NCI-H226 (cell line): Measurements from ENCODE around the gene CCDC12.
A peak's percentile ranks its signal among the peaks of the same experiment; 100 is the strongest.

Experiments used
- DNase-seq: peaks from one replicate; pipeline ENCODE4 v3.0.0-alpha.2; 2015

The CCDC12 gene

DNA sequence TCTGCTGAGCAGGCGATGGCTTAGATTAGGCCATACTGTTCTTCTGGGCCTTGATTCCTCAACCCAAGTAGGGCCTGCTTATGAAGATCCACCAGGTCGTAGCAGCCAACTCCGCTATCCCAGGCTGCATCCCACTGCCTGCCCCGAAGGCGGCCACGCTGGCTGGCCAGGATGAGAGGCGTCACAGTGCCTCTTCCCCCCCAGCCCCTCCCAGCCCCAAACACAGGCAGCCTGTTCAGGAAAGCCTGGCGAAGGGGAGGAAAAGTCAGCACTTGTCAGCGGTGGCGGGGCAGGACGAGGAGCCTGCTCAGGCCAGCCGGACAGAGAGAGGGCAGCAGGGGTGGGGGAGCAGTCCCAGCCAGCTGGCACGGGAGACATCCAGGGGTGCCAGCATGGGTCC is 87.8 kb downstream of the CCDC12 start:
- DNase-seq: no peak

DNA sequence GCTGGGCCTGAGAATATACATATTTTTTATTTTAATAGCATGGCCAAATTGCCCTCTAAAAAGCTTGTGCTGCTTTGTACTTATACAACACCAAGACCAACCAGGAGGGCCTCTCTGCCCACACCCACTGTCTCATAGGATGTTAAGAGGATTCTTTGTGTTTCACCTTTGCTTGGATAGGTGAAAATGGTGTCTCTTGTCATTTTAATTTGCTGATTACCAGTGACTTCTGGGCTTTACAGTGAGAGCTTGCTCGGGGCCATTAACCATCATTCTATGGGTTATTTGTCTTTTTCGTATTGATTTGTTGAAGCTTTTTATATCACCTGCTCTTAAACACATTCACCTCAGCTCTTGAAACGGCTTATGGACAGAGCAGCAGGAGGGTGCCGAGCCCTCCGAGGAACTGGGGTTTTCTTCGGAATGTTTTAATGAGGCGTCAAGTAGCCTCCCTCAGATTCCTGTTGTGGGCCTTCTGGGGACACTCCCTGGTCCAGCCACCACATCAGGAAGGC is 88.5 kb downstream of the CCDC12 start:
- no peak for DNase-seq

DNA sequence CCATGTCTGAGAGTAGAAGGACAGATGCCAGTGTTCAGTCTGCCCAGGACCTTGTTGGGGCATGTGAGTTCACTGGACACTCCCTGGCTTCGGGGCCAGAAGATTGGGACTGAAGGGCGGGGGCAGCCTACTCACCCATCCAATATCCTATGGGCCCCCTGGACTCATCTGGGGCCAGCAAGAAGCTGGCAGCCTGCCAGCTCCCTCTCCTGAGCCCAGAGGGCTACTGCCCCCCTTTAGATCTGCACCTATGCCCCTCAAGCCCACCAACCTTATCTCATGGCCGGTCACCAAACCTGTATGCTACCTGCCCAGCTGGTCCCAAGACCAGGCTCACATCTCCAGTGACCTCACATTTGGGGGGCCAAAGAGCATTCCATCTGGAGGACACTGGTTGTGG is 90.9 kb downstream of the CCDC12 start:
- DNase-seq: no peak

DNA sequence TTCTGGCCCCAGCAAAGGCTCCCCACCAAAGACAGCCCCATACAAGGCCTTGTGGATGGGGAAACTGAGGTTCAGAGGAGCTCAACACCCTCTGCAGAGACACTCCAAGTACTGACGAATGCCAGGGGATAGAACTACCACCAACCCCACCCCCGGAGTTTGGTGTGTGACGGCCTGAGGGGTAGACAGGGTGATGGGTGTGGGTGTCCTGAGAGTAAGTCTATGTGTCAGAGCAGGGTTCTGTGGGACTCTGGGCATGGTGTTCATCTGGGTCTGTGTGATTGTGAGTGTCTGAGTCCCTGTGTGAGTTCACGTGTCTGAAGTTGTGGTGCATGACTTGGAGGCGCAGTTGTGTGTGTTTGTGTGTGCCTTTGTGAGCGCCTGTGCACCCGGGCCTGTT is 91.6 kb downstream of the CCDC12 start:
- no peak for DNase-seq

DNA sequence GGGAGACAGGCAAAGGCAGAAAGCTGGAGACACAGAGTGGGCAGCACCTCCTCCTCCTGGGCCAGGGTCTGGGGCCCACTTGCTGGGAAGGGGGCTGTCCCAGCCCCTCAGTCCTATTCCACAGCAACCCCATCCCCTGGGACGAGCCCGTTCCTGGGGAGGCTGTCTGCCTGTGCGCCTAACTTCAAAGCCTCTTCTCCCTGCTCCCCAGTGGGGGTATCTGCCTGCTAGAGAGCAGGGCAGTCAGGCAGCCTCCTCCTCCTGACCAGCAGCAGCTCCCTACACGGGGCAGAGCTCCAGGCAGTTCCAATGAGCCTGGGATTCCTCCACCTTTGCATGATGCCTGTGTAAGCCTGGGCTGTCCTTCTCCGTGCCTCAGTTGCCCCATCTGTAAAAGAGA is 92.1 kb downstream of the CCDC12 start:
- DNase-seq: no peak

DNA sequence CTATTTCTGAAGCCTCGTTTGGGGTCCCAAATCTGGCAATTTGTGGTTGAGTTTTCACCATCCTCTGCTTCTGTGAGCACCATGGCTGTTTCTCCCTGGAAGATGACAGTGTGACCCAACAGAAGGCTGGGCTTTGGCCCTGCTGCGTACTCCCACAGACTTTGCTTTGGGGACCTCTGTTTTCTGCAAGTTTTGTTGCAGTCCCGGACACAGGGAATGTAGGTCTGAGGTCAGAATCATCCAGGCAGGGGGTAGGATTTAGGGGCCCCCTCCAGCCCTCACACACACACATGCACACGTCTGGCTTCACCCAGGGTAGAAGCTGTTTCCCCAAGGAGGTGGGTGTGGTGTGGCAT is 92.7 kb downstream of the CCDC12 start:
- no peak for DNase-seq

DNA sequence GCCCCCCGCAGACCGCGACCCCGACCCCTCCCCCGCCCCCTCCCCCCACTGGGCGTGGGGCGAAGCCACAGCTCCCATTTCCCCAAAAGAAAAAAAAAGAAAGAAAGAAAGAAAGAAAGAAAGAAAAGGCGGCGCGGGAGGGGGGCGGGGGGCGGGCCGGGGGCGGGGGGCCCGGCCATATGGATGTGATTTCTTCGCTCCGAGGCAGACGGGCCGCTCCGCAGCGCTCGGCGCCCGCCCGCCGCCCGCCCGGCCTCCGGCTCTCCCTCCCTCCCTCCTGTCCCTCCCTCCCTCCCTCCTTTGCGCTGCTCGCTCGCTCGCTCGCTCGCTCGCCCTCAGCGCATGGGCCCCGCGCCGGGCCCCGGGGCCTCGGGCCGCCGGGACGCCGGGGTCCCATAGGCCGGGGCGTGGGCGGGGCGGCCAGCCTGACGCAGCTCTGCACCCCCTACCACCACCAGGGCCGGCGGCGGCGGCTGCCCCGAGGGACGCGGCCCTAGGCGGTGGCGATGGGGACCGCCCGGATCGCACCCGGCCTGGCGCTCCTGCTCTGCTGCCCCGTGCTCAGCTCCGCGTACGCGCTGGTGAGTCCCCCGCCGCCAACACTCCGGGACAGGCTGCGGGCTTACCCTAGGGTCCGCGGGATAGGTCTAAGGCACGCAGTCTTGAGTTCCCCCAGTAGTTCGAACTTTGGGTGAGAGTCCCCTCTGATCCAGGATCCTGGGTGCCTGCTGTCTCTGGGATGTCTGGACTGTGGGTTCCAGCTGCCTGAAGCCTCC is 93.3 kb downstream of the CCDC12 start:
- DNase-seq: no peak

DNA sequence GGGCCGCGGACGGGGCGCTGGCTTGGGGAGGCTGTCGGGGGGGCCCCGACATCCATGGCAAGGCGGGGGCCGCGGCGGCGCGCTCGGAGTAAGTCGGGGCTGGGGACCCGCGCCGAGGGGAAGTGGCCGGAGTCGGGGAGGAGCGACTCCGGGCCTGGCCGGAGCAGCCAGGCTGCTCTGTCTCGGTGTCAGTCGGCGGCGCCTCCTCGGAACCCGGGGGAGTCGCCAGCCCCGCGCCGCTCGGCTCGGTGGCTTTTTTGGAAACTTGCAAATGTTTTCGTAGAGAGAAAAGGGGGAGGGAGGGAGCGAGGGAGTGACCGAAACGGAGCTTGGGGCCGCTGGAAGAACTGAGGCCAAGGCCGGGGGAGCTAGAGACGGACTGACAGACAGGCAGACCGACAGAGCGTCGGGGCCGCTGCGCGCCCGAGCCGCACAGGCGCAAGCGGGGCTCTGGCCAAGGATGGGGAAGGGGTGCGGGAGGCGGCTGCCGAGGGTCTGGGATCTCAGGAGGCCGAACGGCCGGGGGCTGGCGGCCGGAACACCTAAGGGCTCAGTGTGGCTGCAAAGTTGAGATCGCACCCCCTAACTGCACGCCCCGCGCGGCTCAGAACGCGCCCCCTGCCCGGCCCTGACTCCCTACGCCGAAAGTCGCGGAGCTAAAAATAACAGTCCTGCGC is 94.0 kb downstream of the CCDC12 start:
- no peak for DNase-seq

DNA sequence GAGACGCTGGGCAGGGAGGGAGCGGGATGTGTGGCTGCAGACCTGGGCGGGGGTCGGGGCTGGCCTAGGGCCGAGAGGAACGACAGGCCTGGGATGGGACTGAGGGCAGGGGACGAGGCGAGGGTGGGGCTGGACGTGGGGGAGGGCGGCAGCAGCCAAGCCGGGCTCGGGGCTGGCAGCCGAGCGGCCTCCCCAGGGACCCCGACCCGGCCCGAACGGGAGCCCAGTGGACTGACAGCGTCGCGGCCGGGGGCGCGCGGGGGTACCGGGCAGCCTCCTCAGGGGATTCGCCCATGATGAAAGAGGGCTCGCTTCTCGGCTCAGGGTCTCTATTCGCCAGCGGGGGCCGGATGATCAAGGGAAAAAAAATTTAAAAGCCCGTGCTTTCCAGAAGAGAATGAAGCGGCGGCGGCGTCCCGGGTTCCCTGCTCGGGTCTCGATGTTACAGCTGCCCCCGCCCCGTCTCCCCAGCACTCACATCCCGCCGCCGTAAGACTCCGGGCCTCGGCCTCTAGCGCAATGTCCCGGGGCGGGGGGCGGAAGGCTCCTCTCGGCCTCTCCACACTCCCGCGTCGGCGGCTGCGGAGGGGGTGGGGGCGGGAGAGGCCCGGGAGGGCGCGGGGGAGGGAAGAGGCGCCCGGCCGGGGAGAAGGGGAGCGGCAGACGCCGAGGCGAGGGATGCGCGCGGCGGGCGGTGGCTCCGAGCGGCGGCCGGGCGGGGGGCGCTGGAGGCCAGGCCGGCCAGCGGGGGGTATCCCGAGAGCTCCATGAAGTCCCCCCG is 94.8 kb downstream of the CCDC12 start:
- no peak for DNase-seq

DNA sequence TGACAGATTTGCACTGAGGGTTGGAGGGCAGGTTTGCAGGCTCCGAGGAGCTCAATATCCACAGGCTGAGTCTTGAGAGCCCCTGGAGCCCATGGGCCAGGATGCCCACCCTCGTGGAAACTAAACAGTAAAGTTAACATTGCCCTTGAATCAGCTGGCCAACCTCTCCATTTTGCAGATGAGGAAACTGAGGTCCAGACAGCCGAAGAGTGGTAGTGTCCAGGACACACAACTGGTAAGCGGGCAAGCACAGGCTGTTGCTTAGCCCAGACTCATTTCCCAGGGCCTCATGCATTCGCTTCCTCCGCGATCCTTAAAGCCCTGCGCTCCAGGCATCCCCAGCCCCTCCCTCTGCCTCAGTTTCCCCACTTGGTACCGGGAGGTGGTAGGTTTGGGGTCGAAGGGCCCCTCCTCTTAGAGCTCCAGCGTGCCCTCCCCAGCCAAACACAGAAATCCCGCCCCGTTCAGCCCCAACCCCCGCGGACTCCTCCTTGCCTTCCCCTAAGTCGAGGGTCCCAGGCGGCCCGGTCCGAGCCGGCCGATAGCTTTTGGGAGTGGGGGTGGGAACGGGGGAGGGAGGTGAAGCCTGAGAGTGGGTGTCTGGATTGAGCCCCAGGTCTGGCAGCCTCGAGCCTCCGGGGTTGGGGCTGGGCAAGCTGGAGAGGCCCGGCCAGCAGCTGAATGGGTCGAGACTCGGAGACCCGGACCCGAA is 95.5 kb downstream of the CCDC12 start:
- DNase-seq: no peak

DNA sequence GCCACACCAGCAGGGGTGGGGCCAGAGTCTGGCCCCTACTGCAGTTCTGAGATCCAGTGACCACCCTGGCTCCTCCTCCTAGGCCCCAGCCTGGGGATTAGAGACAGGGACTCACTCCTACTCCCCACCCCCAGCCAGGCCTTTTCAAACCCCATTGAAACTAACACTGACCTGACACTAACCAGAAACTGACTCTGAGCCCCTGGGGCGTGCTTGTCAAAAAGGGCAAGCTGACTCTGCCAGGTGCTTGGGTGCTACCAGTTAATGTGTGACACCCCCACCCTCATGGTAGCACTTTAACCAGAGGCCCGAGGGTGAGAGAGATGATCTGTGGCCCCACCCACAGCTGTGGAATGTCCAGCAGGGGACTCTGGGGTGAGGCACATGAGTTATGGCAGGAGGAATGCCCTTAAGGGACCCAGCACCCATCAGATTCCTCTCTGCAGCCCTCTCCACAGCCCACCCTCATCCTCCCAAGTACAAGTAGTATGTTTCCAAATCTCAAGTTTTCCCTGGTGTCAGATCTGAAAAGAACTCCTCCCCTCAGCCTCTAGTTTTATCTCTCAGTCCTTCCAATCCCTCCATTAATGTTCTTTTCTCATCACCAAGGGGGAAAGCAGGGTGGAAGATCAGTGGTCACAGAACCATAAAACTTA is 97.6 kb downstream of the CCDC12 start:
- DNase-seq: no peak

DNA sequence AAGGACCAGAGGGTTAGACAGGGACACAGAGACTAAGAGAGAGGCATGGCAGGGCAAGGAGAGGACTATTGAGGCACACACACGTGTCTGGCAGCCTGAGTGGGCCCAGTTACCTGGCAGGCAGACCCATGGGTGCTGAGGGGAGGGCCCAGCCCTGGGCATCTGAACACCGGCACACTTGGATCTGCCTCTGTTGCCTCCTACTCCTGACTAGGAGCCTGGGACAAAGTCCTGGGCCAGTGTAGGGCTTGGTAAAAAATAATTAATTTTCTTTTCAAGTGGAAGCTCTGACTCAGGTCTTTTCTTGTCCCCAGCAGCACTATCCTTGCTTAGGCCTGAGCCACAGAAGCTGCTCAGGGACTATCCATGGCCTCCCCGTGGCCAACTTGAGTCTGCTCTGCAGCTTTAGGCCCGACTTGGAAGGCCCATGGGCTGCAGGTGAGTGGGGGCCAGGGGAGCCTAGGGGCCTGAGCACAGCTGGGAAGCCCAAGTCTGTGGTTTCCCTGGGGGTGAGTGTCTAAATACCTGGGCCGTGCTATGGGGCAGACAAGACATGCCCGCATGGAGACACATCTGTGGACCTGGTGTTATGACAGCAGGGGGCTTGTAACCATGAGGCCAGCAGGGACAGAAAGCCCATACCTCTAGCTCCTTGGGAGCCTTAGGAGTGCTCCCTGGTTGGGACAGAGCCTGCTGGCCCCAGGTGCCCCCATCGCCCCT is 99.0 kb downstream of the CCDC12 start, which contains the start of gene PTH1R:
Gene PTH1R (plus strand): TSS at position 316 of the 720 bp plus-strand sequence. CDS start 5,839 bp downstream, outside the sequence.
- no peak for DNase-seq

DNA sequence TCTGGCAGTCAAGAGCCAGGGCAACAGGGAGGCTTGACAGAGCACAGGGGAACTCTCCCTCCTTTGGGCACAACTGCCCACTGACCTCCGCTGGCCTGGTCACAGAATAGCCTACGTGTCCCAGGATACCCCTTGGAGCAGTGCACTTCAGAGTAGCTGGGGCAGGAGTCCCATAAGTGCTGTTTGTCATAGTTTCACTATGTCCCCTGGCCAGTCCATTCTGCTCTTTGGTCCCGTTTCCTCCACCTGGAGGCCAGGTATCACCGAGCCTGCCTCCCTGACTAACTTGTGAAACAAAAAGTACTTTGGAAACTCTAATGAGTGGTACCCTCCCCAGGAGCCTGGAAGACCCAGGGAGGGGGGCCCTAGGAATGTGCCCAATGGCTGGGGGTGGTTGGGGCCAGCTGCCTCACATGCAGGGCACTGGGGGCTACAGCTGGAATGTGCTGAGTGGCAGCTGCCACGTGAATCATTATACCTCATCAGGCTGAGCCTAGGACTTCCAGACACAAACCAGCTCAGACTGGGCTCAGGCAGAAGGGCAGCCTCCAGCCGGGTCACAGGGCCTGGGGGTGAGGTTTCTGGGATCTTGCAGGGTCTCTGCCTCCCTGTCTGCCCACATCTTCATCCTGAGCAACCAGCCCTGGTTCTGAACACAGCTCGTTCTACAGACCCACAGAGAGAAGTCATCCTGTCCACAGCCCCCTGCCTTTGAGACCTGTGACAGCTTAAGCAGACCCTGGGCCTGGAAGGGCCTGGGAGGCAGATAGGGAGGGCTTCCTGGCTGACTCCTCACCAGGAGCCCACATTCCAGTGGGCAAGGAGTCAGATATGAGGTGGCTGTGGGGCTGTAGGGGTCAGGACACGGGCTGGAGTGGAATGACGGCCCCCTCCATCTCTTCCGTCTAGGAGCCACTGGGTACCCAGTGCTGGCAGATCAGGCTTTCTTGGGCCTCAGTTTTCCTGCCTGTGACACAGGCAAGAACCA is 99.9 kb downstream of the CCDC12 start:
- DNase-seq: peak; percentile 19

DNA sequence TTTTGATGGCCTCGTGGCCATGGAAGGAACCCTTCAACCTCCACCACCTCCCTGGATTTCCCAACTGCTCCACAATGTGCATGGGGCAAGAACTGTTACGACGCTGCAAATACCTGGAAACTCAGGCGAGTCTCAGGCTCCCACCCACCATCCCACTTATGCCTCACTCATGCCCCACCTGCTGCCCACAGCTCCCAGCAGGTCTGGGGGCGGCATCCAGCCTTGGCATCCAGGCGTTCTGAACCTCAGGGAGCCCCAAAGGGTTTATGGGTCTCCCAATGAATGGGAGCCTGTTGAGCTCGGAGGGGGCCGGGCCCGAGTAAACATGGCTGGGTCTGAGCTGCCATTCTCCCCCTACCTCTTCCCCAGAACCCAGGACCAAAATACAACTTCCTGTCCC is 101.0 kb downstream of the CCDC12 start:
- DNase-seq: no peak

DNA sequence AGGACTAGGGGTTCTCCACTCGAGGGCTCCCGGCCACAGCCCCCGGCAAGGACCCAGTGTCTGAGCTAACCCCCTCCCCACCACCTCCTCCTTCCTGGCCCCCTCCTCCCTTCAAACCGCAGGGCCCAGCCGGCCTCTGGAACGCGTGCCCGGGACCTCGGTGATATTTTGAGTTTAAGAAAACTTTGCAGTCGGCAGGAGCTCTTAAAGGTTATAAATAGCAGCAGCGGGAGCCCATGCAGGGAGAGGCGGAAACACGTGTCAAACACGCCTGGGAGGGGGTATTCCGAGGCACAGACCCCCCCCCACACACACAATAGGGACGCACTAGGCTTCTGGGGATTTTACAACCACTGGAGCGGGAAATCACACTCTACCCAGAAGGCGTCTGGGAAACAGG is 102.1 kb downstream of the CCDC12 start:
- no peak for DNase-seq

DNA sequence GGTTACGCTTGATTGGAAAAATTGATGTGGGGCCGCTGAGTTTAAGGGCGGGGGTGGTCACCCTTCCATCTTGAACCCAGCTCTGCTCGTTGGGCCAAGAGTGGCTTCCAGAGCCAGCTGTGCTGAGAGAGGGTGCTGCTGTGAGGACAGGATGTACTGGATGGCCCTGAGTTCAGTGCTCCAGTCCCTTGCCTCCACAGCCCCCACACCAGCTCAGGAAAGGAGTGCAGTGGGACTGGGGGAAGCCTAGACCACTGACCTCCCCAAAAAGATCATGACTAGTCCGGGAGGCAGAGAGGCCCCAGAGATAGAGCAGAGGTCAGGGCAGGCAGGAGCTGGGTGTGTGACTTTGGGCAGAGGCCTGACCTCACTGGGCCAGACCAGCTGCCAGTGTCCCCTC is 103.0 kb downstream of the CCDC12 start:
- no peak for DNase-seq
